GM04504 (cell line): ENCODE results near the gene CDH1.
"Not testable (repeated sequence)": the region's sequence is repeated elsewhere in the genome, so short reads cannot be mapped to it uniquely, and the experiment has no call there.

Experiments
- DNase-seq: peaks from one replicate; pipeline ENCODE4 v3.0.0-alpha.2; 2012; ENCODE audit warnings: low read depth

The CDH1 gene

DNA sequence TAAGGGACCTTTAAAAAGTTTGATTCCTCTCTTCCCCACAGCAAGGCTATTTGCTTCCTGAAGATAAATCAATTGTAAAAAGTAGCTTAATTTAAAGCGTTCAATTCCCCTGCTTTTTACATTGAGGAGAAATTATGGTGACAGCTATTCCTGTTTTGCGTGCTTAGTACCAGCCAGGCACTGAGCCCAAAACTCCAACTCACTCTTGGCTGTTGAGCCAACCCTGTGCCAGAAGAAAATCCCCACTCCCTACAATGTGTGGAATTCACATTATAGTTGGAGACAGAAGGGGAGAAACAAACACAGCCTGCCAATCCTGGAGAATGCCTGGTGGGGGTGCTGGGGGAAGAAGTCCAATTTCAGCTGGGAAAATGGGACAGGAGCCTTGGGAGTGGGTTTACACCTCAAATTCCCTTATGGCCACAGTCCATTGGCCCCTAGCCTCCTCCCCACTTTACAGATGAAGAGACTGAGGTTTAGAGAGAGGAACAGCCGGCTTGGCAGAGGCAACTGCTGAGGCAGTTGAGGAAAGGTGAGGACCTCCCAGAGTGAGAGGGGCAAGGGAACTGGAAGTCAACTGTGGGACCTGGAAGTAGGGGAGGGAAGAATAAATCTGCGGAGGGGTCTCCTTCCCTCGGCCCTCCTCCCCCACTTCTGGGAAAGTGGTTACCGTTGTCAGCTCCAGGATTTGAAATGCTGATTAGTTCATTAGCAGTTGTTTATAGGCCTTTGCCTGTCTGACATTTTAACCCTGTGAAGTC is 26.1 kb downstream of the CDH1 start:
- peak; percentile 18 for DNase-seq

GRCh38 chr16:68764862-68765261 is 27.8 kb downstream of the CDH1 start:
- no peak for DNase-seq

GRCh38 chr16:68767581-68767980 is 30.5 kb downstream of the CDH1 start:
- DNase-seq = no peak

GRCh38 chr16:68768175-68768574 is 31.1 kb downstream of the CDH1 start:
- DNase-seq = no peak

DNA sequence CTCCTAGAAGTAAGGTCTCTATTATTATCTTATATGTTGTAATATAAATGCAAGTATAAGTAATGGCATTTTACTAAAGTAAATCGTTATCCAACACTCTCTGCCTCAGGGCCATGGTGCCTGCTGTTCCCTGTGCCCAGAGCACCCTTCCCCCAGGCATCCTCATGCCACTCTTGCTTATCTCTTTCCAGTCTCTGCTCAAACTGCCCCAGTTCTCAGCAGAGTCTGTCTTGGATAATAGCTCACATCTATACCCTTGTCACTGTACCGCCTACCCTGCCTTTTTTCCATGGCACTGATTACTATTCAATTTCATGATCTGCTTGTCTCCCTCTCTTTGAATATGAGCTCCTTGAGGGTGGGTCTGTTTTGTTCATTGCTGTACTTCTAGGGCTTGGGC is 31.7 kb downstream of the CDH1 start:
- DNase-seq = no peak

DNA sequence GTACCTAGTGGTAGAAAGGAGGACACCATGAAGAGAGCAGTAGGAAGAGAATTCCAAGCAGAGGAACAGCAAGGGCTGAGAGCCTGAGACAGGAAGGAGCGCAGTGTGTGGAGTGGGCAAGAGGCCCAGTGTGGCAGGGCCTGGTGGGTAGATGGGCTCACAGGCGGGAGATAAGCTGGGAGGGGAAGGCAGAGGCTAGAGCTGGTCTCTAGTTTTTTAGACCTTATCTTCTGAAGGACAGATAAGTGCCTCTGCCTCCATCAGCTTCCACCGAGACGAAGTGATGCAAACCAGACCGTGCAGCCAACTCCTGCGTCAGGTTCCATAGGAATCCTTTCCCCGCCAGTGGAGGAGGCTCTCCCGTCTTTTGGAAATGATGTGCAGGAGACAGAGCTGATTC is 33.6 kb downstream of the CDH1 start:
- DNase-seq = no peak

DNA sequence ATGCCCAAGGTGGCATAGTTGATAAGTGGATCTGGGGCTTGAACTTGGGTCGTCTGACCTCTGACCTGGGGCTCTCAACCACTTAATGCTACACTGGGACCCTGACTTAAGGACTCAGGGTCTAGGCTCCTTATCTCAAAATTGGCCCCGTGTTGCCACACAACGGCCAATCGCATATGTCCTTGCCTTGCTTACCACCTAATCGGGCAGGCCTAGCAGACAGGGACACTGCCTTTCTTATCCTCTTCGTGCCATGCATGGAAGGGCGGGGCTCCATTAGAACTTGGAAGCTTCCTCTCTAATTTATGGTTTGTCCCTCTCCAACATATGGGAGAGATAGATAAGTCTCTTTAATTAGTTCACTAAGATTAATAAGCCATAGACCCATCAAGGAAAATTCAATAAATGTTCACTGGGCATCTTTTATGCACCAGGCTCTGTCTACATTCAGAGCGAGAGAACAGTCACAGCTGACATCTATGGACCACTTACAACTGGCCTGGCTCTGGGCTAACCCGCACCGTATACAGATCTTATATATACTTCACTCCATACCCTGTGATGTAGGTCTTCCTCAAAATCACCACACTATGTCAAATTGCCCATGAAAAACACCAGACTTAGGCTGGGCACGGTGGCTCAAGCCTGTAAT is 35.1 kb downstream of the CDH1 start:
- no peak for DNase-seq

- DNase-seq = no peak
Observed at GRCh38 chr16:68772871-68773270, 35.8 kb downstream of the CDH1 start.

DNA sequence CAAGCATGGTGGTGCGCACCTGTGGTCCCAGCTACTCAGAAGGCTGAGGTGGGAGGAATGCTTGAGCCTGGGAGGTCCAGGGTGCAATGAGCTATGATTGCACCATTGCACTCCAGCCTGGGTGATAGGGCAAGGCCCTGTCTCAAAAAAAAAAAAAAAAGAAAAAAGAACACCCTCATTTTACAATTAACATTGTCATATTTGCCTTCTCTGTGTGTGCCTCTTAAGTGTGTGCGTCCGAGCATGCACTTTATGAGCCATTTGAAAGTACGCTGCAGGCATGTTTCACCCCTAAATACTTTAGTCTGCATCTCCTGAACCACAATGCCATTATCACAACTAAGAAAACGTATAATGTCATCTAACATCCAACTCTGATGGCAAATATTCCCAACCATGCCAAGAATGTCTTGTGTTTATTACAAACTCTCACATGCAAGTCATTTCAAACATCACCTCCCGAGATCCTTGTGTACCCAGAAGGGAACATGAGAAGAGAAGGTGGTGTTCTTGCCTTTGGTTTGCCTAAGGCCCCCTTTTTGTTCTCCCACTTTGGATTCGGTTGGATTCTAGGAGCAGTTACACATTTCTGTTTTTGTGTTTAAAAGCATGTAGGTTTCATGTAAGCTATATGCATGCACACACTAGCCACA is 38.0 kb downstream of the CDH1 start:
- DNase-seq = no peak

GRCh38 chr16:68776821-68777485 is 39.9 kb downstream of the CDH1 start:
- no peak for DNase-seq

DNA sequence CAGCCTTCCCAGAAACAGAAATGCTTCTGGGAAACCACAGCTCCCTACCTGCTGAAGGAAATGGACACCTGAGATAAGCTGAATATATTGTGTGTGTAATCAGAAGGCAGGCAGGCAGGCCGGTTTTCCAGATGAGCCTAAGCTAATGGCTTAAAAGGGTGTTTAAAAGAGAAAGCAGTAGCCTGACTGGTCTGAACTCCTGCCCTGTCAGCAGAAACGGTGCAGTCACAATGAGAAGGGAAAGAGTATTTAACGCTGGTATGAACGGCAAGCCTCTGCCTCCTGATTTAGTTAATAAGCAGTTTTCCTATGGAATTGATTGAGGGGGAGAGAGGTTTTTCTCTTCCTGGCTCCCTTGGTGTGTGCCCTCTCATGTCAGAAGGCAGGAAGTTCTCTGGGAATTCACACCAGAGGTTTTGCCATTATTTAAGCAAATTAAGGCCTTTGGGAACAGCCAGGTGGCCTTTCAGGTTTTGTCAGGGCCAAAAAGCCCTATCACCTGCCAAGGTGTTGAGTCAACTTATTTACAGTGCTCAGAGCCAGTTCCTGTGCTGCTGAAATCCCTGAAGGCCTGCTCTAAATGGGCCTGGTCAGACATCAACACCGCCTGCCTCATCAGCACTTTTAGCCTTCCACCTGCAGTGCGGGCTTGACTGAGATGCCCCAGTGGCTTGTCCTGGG is 41.6 kb downstream of the CDH1 start:
- DNase-seq = no peak

GRCh38 chr16:68779891-68780290 is 42.8 kb downstream of the CDH1 start:
- no peak for DNase-seq

DNA sequence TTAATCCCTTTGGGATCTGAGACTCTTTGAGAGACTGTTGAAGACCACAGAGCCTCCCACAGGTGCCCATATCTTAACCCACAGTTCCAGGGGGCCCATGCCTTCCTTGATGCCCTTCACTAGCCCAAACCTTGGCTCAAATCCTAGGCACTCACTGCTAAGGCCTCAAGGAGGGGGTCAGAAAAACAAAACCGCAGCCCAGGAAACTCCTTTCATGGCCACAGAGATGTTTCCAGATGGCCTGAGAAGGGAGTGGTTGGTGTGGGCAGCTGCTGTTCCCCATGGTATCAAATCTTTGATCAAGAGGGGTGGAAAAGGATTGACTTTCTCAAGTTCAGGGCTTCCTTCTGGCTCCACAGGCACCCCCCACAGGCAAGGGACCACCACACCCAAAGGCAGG is 44.7 kb downstream of the CDH1 start:
- no peak for DNase-seq

GRCh38 chr16:68782198-68783174 is 45.4 kb downstream of the CDH1 start:
- DNase-seq = no peak

- DNase-seq = no peak
Observed at GRCh38 chr16:68784226-68784625, 47.1 kb downstream of the CDH1 start.

GRCh38 chr16:68784721-68785120 is 47.6 kb downstream of the CDH1 start:
- no peak for DNase-seq

DNA sequence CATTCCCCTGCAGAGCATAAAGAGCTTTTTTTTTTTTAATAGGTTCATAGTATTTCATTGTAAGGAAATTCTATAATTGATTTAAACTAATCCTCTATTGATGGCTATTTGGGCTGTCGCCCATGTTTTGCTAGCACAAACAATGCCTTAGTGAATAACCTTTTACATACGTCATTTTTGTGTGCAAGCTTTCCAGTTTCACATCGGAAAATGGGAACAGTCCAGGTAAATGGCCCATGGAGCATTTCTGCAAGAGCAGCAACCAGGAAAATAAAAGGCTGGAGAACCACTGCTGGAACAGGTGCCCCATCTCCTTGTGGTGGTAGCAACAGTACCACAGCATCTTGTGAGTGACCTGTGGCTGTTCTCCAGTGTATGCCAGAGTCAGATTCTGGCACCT is 48.6 kb downstream of the CDH1 start:
- no peak for DNase-seq

- no peak for DNase-seq
Observed at GRCh38 chr16:68786685-68787418, 49.8 kb downstream of the CDH1 start.

DNA sequence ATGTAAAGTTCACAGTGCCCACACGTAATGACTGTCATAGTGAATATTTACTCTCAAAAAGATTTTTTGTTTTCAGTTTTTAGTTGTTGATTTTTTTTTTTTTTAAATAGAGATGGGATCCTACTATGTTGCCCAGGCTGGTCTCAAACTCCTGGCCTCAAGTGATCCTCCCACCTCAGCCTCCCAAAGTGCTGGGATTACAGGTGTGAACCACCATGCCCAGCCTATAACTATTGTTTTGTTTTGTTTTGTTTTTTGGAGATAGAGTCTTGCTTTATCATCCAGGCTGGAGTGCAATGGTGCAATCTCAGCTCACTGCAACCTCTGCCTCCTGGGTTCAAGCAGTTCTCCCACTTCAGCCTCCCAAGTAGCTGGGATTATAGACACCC is 50.3 kb downstream of the CDH1 start:
- not testable (repeated sequence) for DNase-seq

DNA sequence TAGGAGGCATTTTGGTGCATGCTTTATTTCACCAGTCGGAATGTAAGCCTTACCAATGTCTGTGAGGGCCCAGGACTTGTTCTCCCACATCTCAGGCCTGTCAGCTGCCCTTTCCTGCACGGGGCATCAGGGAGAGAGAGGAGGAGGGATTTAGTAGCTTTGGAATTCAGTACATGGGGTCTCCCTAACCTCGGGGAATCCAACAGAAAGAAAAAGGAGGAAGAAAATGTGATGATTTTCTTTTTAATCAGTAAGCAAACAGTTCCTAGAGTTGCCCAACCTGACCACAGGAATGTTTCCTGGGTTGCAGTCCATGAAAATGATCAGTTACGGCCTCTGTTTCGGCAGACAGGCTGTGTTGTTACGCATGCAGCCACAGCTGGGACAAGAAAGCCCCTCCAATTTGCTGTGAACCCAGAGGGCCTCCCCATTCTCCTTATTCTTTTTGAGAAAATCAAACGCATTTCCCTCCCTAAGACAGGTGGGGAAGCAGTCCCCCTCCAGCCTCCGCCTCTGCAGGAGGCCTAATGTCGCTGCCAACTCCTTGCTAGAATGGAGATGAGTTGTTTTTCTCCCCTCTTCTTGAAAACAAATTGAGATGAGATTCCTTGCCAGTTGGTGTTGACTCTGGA is 53.2 kb downstream of the CDH1 start:
- peak; percentile 47 for DNase-seq
